HG03521 (cell line): ENCODE results near the gene PDYN.
"Not testable (repeated sequence)": the region's sequence is repeated elsewhere in the genome, so short reads cannot be mapped to it uniquely, and the experiment has no call there.

Source experiments
- ATAC-seq: cut with Tn5 transposase; IDR thresholded peaks from one replicate; pipeline ENCODE4 v1.9.1; 2021; ENCODE audit warnings: mild to moderate bottlenecking, moderate library complexity; ENCODE audit not compliant: unreplicated experiment

The PDYN gene

GRCh38 chr20:1993986-1994385, at the start of gene PDYN:
PDYN (minus strand) TSS chr20:1994058; CDS start chr20:1983084, 10,974 bp downstream.
- no peak for ATAC-seq

DNA sequence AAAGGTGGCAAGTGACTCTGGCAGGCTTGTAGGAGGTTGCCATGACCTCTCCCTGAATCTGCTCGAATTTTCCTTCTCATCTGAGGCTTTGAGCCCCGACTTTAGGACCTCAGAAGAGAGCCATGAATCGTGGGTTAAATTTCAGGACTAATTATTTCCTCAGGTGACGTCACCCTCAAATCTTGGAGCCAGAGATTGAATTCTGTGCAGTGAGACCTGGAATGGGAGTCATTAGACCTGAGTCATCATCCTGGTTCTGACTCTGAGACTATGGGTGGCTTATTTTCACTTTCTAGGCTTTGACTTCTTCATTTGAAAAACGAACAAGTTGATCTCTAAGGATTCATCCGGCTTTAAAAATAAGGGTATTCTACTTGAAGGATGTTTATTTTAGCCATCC, 48.5 kb upstream of the PDYN start:
- no peak for ATAC-seq

GRCh38 chr20:2038161-2038560, 44.3 kb upstream of the PDYN start:
- ATAC-seq, result no peak

- no peak for ATAC-seq
Measured at GRCh38 chr20:2037296-2037914, 43.5 kb upstream of the PDYN start.

GRCh38 chr20:2036357-2036756, 42.5 kb upstream of the PDYN start:
- not testable (repeated sequence) for ATAC-seq

DNA sequence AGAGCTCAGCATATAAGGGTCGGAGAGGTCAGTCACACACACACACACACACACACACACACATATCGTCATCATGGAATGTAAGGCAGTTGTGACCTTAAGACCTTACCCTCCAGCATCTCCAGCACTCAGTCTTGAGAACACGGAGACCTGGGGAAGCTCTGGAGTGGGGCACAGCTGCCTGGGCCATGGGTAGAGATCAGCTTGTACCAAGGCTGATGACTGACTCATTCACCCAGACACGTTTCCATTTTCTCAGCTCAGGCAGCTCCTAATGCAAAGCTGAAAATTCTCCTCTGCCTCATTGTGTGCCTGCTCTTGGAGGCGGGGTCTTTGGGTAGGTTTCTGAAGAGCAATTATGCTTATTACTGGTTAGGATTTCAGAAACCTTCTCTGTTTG, 38.3 kb upstream of the PDYN start:
- ATAC-seq, result no peak

DNA sequence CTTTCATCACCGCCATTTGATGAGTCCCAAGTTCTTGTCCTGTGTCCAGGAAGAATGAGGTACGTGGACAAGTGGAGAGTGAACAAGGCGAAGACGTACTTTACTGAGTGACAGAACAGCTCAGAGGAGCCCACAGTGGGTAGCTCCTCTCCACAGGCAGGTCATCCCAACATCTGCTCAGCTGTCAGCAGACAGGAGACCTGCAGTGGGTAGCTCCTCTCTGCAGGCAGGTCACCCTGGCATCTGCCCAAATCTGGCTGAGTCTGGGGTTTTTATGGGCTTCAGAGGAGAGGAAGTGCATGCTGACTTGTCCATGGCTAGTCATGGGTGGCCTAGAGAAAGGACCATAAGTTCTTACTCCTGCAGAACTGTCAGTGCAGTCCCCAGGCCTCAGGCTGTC, 32.7 kb upstream of the PDYN start:
- ATAC-seq, result no peak

DNA sequence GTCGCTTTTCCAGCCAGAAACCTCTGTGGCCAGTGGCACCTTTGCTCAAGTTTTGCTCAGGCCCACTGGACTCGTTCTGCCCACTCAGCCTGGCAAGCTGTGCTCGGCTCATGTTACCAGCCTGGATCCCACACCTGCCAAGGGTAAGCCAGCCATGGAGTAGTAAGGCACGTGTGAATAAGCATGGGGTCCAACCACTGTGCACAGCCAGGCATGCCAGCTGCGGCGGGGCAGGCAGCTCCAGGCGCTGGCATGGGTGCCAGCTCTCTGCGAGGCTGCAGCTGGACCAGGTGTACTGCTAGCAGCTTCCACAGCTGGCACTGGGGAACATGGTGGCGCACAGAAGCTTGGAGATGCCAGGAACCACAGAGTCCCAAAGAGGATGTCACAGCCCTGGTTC, 32.1 kb upstream of the PDYN start:
- ATAC-seq, result no peak

GRCh38 chr20:2023151-2023550, 29.3 kb upstream of the PDYN start:
- ATAC-seq, result no peak

DNA sequence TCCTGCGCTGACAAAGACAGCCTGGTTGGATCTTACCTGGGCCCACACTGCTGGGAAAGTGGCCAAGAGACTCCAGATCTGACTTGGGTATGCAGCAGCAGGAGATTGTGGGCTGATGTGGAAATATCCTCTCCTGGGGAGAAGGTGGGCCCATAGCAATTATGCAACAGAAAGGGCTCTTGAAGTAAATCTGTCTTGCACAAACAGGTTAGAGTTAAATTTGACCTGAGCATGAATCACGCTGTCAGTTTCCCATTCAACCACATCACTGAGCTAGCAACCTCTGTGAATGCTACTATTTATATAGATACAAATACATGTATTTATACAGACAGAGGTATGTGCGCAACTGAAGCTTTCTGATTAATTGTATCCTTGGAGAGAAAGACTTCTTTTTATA, 28.3 kb upstream of the PDYN start:
- no peak for ATAC-seq

DNA sequence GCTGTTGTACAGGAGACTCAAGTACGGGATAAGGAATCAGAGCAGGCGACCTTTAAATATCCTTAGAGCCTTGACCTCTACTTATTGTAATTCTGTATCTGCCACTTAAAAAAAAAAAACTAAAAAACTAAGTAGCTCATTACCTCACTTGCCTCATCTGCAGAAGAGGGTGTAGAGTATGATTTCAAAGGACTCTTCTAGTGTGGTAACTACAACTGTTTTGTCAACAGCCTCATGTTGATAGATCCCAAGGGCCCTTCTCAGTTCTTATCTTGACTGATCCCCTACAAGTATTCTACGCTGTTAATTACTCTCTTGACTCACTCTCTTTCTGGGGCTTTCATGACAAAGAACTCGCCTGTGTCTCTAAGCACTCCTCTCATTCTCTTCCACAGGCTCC, 16.7 kb upstream of the PDYN start:
- no peak for ATAC-seq

DNA sequence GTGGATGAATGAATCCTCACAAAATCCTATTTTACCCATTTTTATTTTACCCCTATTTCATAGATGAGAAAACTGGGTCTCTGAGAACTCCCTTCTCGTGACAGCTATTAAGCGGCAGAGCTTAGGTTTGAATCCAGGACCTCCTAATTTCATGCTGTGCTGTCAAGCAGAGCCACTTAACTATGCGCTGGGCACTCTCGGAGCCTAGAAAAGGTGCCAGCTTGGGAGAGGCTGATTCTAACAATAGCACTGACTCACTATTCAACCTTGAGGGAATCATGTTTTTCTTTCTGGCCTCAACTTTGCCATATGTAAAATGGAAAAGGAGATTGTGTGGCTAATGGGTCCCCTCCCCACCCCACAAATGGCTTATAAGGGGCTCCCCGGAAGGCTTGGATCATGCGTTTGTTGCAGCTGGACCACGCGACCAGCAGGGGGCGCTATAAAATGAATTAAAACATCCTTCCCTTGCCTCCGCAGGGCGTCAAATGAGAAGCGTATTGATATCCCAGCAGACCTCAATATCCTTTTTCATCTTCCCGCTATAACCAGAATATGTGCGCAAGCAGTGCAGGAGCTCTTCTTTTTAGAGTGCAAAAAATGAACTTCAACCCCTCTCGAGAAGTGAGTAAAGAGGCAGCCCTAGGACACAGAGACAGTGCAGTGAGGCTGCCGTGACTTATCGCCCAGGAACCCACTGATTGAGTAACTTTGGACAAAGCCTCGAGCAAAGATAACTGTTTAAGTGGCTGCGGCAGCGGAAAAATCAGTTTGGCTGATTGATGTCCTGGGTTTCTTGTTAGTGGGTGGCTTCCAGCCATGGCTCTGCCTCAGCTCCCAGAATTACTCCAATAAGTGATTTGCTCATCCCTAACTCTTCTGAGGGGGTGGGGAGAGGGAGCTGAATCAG, 12.8 kb upstream of the PDYN start:
- no peak for ATAC-seq

DNA sequence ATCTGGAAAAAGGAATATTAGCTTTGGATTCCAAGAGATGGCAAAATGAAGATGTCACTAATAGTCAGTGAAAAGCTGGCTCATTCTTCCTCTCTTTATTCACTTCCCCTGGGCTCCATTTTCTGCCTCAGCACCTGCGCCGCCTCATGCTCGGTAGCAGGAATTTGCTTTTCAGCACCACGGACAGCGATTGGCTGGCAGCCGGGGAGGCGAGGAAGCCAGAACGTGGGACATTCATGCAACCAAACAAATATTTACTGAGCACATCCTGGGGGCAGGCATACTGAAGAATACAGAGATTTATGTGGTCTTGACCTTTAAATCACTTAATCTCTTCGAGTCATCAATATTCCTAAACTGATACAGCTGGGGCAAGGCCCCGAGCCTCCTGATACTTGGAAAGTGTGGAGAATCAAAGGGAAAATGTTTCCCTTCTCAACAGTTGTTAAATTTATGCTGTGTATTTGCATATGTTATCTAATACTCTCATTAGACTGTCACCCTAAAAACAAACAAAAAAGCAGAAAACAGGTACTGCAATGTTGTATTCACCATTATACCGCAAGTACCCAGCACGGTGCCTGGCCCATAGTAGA, 12.1 kb upstream of the PDYN start:
- ATAC-seq, result no peak

DNA sequence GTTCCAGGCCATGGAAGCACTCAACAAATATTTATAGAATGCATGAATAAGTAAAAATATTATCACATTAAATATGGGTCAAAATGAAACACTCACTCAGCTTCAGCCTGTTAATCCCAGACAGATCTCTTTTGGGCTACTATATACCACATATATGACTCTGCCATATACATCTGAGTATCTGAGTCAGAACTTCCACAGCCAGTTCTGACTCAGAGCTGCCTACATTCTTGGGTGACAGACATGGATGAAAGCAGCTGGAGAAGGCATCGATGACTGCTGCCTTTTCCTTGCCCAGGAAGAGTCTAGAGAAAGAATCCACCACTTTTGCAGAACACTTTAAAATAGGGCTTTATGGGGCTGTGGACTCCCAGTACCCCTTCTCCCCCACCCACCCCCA, 11.5 kb upstream of the PDYN start:
- ATAC-seq, result no peak

DNA sequence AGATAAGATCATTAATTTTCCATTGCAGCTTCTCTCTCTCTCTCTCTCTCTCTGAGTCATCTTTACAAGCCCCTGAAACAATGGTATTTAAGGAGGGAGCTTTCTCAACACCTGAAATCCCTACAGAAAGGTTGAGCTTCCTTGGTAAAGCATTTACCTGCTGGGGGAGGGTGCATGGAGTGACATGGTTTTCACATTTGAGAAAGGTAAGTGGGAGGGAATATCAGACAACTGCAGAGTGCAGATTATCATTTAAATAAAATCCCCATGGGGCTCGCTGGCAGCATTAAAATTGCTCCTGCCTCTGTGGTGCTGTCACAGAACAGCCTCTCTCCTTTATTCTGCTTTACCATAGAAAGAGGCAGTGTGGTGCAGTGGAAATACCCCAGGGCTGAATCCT, 10.3 kb upstream of the PDYN start:
- ATAC-seq, result no peak

DNA sequence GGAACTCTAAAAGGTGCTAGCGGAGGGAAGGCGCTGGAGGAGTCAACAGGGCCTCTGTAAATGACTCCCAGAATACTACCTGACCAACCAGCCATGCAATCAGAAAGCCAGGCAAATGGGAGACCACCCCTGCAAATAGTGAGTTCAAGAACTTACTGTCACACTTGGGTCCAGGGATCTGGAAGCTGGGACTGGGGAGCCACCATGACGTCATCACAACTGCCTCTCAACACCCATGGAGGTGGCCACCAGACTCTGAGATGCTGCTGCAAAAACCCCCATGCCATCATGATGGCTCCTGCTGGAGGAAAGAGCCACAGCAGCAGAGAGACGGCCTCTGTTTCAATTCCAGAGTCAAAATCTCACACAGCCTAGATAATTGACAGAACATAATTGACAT, 8.5 kb upstream of the PDYN start:
- ATAC-seq, result no peak

DNA sequence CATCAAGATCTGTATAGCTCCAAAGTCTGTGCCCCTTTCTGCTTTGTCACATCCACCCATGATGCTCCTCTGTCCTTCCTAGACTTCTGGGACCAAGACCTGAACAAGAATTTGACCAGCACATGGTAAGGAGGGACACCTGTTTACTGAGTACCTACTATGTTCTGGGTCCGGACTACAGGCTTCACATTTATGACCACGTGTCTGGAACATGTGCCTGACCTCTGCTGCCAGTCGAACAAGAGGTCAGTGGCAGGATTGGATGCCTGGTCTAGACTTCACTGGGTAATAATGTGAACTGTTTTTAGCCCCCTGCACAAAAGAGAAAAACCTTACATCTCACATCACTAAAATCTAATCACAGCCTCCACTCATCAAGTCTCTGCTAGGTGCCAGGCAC, 7.3 kb upstream of the PDYN start:
- ATAC-seq, result no peak

DNA sequence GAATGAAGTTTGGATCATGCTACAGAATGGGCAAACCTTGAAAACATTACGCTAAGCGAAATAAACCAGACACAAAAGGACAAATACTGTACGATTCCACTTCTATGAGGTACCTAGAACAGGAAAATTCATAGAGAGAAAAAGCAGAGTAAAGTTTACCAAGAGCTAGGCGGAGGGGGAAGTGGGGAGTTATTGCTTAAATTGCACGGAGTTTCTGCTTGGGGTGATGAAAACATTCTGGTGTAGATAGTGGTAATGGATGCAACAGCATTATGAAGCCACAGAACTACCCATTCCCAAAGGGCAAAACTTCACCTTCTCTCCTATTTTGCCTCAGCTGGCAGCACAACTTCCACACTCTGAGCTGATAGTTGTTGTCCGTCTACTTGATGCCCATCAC, 6.4 kb upstream of the PDYN start:
- ATAC-seq, result no peak

DNA sequence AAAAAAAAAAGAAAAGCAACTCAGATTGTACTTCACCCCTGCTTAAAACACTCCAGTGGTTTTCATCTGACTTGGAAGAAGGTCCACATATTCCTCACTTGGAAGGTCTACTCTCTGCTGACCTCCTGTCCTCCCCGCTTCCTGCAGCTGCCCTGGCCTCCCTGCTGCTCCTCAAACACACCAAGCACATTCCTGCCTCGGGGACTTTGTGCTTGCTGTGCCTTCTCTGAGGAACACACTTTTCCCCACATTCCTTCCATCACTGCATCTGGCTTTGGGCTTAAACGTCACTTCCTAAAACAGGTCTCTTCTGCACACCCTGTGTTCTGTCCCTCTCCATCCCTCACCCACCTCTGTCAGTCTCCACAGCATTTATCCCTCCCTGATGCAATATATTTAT, 4.9 kb upstream of the PDYN start:
- no peak for ATAC-seq

- ATAC-seq, result no peak
Measured at GRCh38 chr20:1998193-1998520, 4.3 kb upstream of the PDYN start.

GRCh38 chr20:1997483-1998192, 3.8 kb upstream of the PDYN start:
- ATAC-seq, result no peak
